Measurements from ENCODE around the gene PPP1R9B.

PPP1R9B gene

DNA sequence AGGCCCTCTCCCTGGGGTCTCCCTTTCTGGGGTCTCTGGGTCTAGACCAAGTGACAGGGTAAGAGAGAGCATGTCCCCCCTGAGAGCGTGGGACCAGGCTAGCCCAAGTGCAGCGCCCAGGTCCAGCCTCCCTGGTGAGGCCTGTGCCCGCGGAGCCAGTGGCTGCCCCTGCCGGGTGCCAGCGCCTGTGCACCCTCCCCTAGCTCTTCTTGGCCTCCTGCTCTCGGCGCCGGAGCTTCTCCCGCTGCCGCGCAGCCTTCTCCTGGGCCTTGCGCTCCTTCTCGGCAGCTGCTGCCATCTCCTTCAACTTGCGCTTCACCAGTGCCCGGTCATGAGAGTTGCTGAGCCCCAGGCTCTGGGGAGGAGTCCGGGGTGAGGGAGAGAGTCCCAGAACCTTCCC, 37.8 kb downstream of the PPP1R9B start:
- Mint-ChIP-seq H3K36me3 (ENCODE audit: low read depth) (peaks cover 30% of the 10 kb centered on the region), H3K4me3 (no peak overlapping the region), H3K9me3 (no peaks in the 10 kb centered on the region), H3K27ac (no peak overlapping the region), H3K4me1 (peaks cover 11% of the 10 kb centered on the region), H3K27me3 (ENCODE audit: low read depth) (peaks cover 11% of the 10 kb centered on the region)
- TF ChIP-seq, protein P1, sequence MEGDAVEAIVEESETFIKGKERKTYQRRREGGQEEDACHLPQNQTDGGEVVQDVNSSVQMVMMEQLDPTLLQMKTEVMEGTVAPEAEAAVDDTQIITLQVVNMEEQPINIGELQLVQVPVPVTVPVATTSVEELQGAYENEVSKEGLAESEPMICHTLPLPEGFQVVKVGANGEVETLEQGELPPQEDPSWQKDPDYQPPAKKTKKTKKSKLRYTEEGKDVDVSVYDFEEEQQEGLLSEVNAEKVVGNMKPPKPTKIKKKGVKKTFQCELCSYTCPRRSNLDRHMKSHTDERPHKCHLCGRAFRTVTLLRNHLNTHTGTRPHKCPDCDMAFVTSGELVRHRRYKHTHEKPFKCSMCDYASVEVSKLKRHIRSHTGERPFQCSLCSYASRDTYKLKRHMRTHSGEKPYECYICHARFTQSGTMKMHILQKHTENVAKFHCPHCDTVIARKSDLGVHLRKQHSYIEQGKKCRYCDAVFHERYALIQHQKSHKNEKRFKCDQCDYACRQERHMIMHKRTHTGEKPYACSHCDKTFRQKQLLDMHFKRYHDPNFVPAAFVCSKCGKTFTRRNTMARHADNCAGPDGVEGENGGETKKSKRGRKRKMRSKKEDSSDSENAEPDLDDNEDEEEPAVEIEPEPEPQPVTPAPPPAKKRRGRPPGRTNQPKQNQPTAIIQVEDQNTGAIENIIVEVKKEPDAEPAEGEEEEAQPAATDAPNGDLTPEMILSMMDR (IDR thresholded peaks at IDR 0.05; ENCODE audit: unreplicated experiment in 3 of 3): no peak

DNA sequence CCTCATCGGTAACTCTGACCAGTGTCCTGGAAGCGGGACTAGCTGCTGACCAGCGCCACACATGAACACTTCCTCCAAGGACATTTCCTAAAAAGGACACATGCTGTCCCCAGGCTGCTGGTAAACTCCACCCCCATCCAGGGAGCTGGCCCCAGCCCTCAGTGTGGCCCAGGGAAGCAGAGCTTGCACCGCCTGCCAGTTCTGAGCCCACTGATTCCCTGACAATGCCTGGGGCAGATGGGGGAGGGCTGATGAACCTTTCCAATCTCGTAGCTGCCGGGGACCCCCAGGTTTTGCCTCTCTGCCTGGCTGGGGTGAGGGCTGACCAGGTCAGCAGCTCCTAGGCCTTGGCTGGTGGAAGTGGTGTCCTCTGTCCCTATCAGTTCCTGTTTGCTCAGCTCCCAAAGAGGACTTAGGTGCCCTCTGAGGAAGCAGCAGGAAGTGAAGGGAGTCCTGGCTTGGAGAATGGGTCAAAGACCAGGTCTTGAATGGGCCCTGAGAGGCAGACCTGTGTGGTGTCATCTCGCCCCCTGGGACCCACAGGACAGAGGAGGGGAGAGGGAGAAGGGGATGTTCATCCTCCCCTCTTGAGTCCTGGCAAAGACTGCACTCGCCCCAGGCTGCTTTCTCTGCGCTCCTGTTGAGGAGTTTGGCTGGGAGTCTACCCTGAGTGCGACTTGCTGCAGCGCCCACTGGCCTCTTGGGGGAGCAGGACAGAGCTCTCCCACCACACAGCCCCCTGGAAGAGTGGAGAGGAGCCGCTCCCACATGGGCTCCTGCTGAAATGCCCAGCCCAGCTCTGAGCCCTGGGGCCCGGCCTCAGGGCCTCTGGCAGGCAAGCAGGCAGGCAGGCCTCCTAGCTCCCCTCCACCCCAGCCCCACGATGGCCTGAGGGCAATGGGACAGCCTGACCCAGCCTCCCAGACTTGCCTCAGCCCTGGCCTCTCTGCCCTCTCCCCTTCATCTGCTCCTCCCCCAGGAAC, 38.5 kb downstream of the PPP1R9B start:
- no peaks in the 10 kb centered on the region for H3K9me3 Mint-ChIP-seq

DNA sequence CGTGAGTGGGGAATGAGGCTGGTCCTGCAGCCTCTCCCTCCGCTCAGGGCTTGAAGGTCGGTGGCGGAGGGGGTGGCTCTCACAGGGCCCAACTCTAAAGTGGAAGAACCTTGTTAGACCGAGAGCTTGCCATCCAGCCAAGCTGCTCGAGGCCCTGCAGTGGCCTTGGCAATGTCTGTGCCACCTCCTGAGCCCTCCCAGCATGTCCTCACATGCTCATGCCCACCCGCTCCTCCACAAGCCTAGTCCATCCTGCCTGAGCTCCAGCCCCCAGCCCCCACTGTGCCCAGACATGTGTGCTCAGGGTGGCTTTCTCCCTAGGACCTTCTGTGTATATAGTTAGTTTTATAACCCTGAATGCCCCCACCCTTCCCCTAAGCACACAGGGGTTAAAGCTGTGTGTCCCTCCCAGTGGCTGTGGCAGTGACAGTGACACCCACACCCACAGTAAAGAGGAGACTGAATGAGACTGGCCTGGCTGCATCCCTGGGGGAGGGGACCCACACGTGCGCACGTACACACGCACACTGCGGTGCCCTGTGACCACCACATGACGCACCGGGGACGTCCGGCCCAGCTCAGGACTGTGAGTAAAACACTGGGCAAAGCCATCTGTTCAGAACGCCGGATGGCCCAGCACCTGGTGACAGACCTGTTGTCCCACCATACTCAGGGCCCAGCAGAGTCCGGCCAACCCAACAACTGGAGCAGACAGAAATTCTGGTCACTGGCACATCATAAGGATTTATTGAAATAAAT, 39.7 kb downstream of the PPP1R9B start:
- peaks cover 4% of the 10 kb centered on the region for H3K27me3 Mint-ChIP-seq (ENCODE audit: low read depth)
- no peak overlapping the region for H3K4me3 Mint-ChIP-seq
- TF ChIP-seq, protein P1 (IDR thresholded peaks at IDR 0.05; ENCODE audit: unreplicated experiment in 3 of 3): no peak
- no peak overlapping the region for H3K27ac Mint-ChIP-seq
- H3K36me3 Mint-ChIP-seq (ENCODE audit: low read depth): peaks cover 36% of the 10 kb centered on the region
- H3K4me1 Mint-ChIP-seq: peaks cover 6% of the 10 kb centered on the region
- H3K9me3 Mint-ChIP-seq: no peaks in the 10 kb centered on the region

More for the DNA sequence above, 38.5 kb downstream of the PPP1R9B start:
- TF ChIP-seq, protein P1 (IDR thresholded peaks at IDR 0.05; ENCODE audit: unreplicated experiment in 3 of 3): no peak
- peaks cover 10% of the 10 kb centered on the region for H3K4me1 Mint-ChIP-seq
- H3K4me3 Mint-ChIP-seq: no peak overlapping the region
- H3K36me3 Mint-ChIP-seq (ENCODE audit: low read depth): peaks cover 35% of the 10 kb centered on the region
- peak overlapping the region in 1 of 3 experiments; percentile 60 for H3K27ac Mint-ChIP-seq
- H3K27me3 Mint-ChIP-seq (ENCODE audit: low read depth): peaks cover 10% of the 10 kb centered on the region

DNA sequence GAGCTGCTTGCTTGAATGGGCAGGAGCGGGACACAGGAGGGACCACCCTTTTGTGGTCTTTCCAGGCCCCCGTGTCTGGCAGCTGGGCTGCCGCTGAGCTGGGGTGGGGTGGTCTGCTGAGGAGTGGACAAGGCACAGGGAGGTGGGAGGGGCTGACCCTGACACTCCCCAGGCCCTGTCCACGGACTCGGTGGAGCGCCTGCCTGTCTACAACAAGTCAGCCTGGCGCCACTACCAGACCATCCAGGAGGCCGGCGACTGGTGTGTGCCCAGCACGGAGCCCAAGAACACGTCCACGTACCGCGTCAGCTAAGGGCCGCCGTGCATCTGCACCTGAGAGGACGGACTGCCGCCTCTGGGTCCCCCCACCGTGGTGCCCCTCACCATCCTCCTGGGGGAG, 40.7 kb downstream of the PPP1R9B start:
- H3K27me3 Mint-ChIP-seq (ENCODE audit: low read depth): no peaks in the 10 kb centered on the region
- peaks cover 38% of the 10 kb centered on the region for H3K36me3 Mint-ChIP-seq (ENCODE audit: low read depth)
- H3K9me3 Mint-ChIP-seq: no peaks in the 10 kb centered on the region
- no peak overlapping the region for H3K27ac Mint-ChIP-seq
- H3K4me1 Mint-ChIP-seq: peaks cover 2% of the 10 kb centered on the region
- H3K4me3 Mint-ChIP-seq: no peak overlapping the region
- TF ChIP-seq, protein P1 (IDR thresholded peaks at IDR 0.05; ENCODE audit: unreplicated experiment in 3 of 3): no peak

DNA sequence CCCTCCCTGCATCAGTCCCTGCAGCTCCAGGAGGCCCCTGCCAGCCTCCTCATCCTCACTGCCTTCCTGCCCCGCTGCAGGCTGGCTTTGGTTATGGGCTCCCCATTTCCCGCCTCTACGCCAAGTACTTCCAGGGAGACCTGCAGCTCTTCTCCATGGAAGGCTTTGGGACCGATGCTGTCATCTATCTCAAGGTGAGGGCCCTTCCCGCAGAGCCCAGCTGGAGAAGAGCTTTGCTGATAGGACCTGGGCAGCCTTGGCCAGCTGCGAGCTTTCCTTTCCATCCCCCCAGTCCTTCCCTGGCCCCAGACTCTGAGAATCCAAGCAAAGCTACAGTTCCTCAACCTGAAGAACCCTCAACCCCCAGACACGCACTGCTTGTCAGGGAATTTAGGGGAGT, 41.3 kb downstream of the PPP1R9B start:
- TF ChIP-seq, protein P1 (IDR thresholded peaks at IDR 0.05; ENCODE audit: unreplicated experiment in 3 of 3): no peak
- no peak overlapping the region for H3K27ac Mint-ChIP-seq
- peaks cover 37% of the 10 kb centered on the region for H3K36me3 Mint-ChIP-seq (ENCODE audit: low read depth)
- H3K4me3 Mint-ChIP-seq: no peak overlapping the region
- H3K4me1 Mint-ChIP-seq: no peaks in the 10 kb centered on the region
- no peaks in the 10 kb centered on the region for H3K27me3 Mint-ChIP-seq (ENCODE audit: low read depth)
- no peaks in the 10 kb centered on the region for H3K9me3 Mint-ChIP-seq

All from nephron (organoid).